GM19351 (cell line): ENCODE measurements around the gene GEMIN7.

Experiments used
- ATAC-seq: cut with Tn5 transposase; IDR thresholded peaks from one replicate; pipeline ENCODE4 v1.9.1; 2021; ENCODE audit warnings: mild to moderate bottlenecking, moderate library complexity; ENCODE audit not compliant: unreplicated experiment

Gene GEMIN7

DNA sequence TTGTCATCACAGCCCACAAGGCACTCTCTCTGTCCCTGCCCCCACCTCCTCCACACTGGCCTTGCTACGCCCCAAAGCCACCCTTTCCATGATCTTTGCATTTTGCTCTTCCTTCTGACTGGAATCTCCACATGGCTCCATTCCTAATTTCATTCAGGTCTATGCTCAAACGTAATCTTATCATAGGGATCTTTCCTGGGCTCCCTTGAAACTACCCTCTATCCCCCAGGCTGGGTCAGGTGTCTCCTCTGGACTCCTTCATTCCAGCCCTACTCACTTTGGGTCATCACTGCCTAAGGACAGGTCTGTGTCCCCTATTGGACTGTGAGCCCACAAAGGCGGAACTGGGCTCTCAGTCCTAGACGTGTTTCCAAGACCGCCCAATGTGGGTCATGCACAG is 3.1 kb downstream of the GEMIN7 start:
- ATAC-seq = no peak

DNA sequence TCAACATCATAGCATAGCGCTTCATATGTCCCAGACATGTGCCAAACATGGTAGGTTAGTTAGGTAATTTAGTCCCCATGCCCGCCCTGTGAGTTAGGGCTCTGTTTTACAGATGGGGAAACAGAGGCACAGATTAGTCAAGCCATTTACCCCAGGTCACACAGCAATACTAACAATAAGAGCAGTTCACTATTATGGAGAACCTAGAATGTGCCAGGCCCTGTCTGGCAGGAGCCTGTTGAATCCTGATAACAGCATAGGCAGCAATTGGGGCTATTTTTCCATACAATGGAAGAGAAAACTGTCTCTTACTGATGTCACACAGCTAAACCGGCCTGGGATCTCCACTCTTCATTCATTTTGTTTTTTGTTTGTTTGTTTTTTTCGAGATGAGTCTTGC is 7.4 kb downstream of the GEMIN7 start:
- ATAC-seq = no peak

DNA sequence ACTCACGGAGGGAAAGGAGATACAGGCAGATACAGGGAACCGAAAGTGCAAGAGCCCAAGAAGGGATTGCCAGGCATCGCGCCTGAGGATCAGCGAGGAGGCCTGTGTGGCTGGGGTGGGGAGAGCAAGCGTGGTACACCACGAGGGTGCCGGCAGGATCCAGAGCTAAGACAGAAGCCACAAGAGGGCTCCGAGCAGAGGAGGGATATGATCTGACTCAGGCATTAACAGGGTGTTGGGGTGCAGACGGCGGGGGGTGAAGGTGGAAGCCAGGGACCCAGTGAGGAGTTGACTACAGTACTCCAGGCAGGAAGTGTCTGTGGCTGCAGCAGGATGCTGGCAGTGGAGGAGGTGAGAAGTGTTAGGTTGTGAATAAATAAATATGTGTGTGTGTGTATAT is 8.5 kb downstream of the GEMIN7 start:
- no peak for ATAC-seq

DNA sequence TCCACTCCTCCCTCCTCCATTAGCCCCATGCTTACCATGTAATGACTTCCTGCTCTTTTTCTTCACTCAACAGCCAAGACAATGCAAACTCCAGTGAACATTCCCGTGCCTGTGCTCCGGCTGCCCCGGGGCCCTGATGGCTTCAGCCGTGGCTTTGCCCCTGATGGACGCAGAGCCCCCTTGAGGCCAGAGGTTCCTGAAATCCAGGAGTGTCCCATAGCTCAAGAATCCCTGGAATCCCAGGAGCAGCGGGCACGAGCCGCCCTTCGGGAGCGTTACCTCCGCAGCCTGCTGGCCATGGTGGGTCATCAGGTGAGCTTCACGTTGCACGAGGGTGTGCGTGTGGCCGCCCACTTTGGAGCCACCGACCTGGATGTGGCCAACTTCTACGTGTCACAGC is 11.0 kb downstream of the GEMIN7 start:
- ATAC-seq = no peak

DNA sequence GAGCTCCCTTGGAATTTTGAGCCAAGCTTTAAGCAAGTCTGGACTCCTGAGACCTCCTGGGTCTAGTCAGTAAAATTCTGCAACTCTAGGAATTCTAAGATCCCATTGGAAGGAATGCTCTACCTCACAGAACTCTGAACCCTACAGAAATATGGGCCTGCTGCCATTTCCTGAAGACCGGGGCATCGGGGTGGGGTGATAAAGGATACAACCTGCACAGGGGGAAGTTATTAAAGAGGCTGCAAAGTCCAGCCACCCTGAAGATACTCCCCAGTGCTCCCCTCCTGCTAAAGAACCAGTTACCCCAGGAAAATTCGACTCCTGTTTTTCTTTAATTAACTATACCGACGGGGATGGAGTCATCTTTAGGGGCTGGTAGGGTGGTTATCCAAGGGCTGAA is 11.5 kb downstream of the GEMIN7 start:
- no peak for ATAC-seq

DNA sequence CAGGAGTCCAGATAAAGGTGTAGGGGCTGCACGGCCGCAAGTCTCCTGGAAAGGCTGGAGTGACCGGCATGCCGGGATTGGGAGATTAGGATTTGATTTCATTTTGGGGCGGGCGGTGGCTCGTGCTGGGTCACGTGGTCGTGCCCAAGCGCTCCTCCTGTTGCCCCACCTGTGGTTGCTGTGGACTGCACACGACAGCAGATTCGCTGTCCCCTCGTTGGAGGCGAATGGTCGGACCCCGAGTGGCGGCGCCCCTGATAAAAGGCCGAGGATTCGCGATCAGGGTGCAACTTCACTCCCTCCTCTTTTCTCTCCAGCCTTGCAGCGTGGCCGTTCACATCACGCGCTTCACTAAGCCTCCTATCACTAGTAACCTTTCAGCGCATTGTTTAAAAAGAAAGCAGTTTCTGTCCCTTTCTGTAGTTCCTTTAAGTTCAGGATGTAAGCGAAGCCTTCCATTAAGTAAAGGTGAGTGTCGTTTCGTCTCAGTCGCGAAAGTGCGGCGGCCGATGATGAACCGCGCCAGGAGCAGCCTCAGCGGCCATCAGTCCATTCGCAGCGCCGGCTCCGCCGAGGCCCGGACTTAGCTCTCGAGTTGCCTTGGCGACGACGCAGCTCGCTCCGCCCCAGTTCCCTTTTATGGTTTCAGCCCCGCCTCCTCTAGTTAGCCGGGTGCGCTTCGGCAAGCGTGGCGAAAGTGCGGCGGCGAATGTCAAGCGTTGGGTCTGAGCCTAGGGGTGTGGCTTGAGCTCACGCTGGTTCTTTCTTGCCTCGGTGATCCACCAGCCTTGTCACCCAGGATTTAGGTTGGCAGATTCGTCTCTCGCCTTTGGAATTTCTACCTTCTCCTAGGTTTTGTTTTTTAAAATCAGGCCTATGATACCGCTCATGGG is 12.2 kb downstream of the GEMIN7 start:
- peak; percentile 68 for ATAC-seq

DNA sequence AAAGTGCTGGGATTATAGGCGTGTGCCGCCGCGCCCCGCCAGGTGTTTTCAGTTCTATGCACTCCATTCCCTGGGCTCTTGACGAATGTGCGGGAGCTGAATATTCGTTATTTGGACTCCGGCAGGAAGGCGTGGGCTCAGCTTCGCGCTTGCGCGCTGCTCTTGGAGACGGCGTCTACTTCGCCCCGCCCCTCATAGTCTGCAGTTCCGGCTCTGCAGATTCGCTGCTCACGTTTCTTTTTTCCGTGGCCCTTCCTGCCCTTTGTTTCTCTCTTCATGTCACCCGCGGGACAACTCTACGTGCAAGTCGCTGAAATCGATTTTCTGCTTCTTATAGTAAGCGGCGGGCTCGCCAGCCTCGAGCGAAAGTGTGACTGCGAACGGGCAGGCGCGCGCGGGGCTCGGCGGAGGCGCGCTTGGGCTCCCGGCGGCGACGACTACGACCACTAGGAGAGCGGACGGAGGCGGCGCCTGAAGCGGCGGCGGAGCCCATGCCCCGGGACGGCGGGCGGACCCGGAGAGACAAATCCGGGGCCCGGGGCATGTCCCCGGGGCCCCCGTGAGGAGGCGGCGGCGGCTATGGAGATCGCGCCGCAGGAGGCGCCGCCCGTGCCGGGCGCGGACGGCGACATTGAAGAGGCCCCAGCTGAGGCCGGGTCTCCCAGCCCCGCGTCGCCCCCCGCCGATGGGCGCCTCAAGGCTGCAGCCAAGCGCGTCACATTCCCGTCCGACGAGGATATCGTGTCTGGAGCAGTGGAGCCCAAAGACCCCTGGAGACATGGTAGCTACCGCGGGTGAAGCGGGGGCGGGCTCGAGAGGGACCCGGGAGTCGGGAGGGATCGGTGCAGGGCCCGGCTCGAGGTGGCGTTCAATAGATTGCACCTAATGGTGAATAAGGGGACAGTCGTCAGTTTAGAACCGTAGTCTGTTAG is 14.0 kb downstream of the GEMIN7 start, which contains the start of gene PPP1R37:
Gene PPP1R37 (plus strand): TSS at position 433 of the 932 bp plus-strand sequence. CDS start 147 bp downstream, at position 580.
- ATAC-seq = no peak

DNA sequence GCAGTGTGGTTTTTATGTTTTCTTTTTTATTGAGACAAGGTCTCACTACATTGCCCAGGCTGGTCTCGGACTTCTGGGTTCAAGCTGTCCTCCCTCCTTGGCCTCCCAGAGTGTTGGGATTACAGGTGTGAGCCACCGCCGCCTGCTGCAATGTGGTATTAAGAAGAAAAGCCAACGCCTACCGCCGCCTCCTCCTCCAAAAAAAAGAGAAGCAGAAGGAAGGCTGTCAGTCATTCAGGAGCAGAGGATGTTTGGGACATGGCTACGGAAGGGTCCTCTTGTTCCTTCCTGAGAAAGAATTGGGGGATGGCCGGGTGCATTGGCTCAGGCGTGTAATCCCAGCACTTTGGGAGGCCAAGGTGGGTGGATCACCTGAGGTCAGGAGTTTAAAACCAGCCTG is 15.1 kb downstream of the GEMIN7 start:
- ATAC-seq = no peak

DNA sequence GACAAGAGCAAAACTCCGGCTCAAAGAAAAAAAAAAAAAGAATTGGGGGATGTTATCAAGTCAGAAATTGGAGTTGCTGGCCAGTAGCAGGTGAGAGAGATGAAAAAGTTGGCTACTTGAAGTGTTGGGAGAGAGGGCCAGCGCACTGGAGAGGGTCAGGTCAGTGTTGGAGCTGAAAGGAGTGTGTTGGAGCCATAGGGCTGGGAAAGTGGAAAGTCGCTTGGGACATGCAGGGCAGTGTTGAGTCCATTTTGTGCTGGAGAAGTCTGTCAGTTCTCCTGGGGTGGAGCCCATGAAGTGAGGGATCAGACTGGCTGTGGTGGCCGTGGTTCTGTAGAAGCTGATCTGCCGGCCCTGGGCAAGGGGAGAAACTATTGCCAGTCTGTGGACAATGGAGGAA is 15.6 kb downstream of the GEMIN7 start:
- ATAC-seq = no peak

DNA sequence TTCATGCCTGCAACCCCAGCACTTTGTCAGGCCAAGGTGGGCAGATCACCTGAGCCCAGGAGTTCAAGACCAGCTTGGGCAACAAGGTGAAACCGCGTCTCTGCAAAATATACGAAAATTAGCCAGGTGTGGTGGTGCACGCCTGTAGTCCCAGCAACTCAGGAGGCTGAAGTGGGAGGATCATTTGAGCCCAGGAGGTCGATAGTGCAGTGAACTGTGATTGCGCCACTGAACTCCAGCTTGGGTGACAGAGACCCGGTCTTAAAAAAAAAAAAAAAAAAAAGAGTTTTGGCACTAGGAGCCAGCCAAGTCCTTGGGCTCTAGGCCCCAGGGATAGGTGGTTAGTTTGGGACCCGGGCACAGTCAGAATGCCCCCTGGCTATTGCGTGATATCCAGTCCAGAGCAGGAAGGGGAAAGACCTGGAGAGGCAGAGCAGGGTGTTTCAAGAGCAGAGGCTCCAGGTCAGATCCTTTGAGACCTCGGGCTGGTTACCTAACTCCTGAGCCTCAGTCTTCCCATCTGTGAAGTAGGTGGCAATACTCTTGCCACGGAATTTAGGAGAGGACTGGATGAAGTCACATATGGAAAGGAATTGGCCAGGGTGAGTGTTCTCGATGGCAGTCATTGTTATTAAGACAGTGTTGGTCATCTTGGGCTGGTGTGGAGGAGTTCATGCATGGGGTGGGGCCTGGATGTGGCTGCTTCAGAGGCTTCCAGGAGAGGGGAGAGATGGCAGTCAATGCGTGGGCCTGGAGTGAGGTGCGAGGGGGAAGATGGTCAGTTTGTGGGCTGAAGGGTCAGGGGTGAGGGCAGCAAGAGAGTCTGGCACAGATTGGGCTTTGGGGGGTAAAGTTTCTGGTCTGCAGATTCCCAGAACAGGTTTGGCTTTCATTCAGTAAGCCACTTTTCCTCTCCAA is 16.7 kb downstream of the GEMIN7 start:
- no peak for ATAC-seq

DNA sequence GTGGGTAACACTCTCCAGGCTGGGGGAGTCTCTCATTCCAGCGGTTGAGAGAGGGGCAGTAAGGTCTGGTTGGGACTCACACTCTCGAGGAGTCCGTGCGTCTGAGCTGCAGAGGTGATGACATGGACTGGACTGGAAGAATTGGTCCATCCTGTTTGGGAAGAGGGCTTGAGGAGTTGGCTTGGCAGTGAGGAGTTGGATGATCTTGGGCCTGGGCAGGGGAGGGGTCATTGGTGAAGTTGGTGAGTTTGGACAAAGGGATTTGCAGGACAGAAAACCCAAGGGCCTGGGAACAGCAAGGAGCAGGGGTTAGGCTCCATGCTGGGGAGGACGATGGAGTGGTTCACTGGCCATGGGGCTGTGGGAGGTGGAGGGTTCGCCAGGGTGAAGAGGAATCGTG is 17.6 kb downstream of the GEMIN7 start:
- no peak for ATAC-seq

DNA sequence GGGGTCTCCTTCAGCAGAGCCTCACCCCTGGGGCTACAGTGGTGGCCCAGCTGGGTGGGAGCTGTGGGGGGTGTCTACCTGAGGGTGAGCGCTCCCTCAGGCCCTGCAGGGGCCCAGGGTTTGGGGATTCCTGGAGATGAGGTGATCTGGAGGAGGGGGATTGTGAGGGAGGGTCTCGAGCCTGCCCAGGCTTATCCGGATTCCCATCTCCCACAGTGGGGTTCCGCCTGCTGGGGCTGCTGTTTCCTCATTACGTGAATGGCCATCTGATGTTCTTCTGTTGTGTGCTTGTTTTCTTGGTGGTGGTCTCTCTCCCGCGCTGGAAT is 18.4 kb downstream of the GEMIN7 start:
- no peak for ATAC-seq

DNA sequence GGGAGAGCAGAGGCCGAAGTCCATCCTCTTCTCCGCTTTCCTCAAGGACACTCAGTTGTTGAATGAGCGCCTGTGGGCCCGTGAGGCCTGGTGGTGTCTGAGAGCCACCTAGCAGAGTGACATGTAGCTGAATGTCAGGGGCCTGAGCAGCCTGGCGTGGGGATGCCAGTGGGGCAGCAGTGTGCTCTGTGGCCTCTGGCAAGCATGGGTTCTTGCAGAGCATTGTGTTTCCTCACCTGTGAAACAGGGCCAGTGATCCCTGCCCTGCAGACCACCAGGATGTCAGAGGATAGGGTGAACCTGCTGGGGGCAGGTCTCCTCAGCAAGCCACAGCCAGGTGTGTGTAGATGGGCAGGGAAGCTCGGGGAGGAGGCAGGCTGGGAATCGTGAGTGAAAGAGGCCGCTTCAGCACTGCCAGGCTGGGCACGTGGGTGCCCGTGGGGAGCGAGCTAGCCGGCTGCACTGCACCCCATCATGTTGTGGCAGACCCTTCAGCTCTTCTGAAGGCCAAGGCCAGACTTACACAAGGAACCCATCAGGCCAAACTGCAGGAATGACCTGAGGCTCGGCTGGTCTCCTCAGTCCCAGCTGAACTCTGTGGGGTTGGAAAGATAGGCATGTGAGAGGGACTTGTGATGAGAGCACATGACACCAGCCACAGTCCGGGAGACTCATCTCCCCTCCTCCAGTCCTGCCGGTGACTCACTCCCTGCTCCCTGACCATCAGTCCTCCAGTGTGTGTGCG is 18.9 kb downstream of the GEMIN7 start:
- no peak for ATAC-seq

DNA sequence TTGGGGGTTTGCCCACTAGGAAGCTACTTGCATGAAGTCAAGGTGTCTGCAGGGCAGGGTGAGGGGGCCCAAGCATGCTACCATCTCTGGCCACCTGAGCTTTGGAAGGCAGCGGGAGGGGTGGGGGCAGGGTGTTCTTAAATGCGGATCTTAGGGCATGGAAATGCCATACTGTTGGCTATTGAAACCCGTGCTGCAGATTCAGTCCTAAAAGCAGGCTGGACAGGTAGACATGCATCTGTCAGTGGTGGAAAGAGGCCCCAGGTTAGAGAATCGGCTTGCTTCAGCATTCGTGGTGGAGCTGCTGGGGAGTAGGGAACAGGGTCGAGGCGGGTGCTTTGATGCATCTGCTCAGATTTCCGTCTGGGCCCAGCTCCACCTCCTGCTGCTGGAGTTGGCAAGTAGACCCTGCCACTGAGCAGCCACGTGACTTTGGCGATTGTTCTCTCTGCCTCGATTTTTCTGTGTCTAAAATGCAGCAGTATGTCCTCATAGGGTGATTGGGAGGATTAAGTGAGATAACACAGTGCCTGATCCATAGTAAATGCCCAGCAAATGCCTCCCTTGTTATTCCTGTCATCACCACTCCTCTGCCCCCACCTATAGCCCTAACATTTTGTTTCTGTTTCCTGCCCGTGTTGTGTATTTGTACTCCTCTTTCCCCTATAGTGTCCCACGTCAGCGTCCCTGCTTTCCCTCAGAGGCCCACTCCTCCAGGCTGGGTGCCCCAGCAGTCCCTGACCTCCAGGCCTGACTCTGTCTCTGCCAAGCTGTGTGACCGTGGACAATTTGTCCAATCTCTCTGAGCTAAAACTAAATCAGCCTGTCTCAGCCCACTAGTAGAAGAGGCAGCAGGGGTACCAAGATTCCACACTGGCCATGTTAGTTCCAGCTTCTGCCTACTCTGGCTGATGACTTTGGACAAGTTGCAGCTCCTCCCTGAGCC is 19.7 kb downstream of the GEMIN7 start:
- ATAC-seq = no peak

DNA sequence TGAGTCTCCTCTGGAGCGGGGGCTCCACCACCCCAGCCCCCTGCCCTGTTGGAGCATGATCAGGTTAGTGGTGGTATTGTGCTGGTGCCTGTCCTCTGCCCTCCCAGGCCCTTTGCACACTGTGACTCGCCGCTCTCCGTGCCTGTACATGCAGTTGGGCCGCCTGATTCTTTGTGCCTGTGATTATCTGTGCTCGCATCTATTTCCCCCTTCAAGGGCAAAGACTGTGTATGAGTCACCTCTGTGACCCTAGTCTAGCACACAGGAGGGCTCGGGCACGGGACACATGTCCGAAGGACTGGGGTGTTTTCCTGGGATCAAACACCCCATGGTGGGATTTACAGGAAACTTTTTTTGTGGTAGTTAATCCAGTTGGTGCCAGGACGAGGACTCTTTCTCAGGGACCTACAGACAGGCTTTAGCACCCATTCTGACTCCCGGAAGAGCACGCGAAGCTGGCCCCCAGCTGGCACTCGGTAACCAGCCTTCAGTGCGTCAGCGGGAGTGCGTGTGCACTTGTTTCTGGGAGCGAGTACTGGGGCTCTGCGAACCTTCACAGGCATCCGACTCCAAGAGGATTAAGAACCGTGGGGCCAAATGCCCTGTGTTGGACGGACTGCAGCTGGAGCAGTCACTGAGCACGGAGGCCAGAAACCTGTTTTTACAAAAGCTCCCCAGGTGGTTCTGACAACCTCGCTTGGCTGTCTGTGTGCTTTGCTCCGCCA is 20.6 kb downstream of the GEMIN7 start:
- no peak for ATAC-seq

DNA sequence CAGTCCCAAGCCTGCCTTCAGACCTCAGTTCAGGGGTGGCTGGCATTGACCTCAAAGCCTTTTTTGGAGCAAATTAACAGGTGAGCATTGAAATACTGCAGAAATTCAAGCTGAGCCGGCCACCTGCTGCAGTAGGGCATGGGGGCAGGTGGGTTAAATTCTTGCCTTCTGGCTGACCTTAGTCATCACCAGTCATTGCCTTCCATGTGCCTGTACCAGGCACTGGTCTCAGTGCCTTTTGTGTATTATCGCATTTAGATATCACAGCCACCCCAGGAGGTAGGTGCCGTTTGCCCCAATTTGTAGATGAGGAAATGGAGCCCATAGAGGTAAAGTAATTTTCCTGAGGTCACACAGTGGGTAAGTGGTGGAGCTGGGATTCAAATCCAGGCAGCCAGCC is 21.1 kb downstream of the GEMIN7 start:
- no peak for ATAC-seq

DNA sequence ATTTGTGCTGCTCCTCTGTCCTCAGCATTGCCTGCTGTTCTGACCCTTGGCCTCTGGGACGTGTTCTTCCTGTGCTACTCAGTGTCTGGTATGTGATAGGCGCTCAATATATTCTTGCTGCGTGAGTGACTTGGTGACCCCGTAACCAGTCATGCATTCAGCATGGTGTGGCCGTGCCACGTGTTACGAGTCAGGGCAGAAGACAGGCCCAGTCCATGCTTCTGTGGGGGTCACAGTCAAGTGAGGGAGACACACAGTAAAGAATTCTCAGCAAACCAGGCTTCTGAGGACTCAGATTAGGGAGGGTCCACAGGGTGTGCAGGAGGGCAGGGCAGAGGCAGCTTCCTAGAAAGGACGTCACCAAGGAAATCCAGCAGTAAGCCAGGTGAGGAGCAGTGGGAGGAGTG is 21.8 kb downstream of the GEMIN7 start:
- ATAC-seq = no peak

DNA sequence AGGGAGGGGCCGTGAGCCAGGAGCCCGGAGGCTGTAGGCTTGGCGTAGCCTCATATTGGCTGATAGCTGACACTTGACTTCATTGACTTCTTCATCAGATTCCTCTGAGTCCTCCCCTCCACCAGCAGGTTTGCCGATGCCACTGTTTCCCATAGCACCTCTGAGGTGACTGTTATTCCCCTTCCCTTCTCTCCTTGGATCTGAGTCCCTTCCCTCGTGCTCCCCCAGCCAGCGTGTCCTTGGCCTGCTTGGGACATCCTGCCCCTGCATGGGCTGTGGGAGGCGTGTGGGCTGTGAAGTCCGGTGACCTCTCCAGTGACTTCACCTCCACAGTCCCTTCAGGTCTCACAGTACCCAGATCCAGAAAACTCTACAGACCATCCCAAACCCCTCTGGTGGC is 22.7 kb downstream of the GEMIN7 start:
- no peak for ATAC-seq
